ENCODE measurements around the gene ATPAF1. TPM values are rescaled to one million over a fixed set of nuclear protein-coding genes. Genes with fewer than 3 reads are reported as not detected.

Gene ATPAF1
- total and polyA plus RNA-seq, 9 of the 15 experiments (the other 6 are each of a cell fraction or from before 2014, with no cell fraction given) = 6.3 to 56.2 (median 27.4) TPM

DNA sequence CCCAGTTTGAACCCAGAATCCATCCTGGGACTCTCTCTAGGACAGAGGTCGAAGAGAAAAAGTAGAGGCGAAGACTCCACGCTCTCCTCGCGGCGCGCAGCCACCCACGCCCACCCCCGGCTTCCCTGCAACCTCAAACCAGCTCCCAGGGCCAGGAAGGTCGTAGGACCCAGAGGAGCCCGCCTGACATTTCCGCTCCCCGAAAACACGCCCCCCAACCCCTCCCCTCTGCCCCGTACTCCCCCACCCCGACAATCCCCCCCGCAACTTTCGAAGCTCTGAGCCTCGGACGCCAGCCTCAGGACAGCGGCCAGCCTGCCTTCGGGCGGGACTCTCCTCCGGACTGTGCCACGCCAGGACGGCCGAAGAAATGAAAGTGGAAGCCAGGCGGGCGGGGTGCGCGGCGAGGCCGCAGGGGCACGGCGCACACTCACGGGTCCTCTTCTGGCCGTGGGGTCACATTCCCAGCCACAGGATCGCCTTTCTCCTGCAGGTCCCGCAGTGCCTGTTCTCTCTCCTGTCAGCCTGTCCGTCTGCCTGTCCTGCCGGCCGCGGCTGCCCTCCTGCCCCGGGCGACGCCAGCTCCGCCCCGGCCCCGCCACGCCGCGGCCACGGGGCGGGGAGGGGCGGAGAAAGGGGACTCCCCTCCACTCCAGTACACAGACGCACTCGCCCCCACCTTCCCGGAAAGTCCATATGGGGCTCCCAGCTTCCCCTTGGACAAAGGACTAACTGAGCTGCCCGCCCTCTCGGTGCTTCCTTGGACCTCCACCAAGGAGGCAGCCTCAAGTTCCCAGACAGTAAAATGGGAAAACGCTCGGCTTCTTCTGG is 51.7 kb downstream of the ATPAF1 start, which contains the start of gene MOB3C (continued):
- TF ChIP-seq CEBPB (tag; IDR thresholded peaks at IDR 0.05) (no peak), POLR2H (tag; IDR thresholded peaks at IDR 0.05; ENCODE audit: low read depth) (no peak), GABPA (tag; conservative IDR thresholded peaks at IDR 0.05; ENCODE audit: low read depth) (peak; percentile 55), SRSF3 (IDR thresholded peaks at IDR 0.05; ENCODE audit: insufficient read depth, low read length) (no peak), MCM3 (IDR thresholded peaks at IDR 0.05) (no peak), ZKSCAN1 (IDR thresholded peaks at IDR 0.05; ENCODE audit: low read depth, low read length) (0 out of 2 replicates have a peak, but pooled peaks have one; percentile 7), E2F6 (IDR thresholded peaks at IDR 0.05; ENCODE audit: borderline replicate concordance in 1 of 2, extremely low read depth in 1 of 2, insufficient read depth in 1 of 2, insufficient read length in 1 of 2, low read depth in 1 of 2, low read length in 1 of 2, poor library complexity in 1 of 2, severe bottlenecking in 1 of 2) (peak; percentile 85 to 87), XRCC4 (IDR thresholded peaks at IDR 0.05; ENCODE audit: extremely low read depth, insufficient read depth, insufficient read length) (no peak), CAMTA2 (CRISPR knock-in tag; conservative IDR thresholded peaks at IDR 0.05) (no peak), MTF1 (CRISPR knock-in tag; IDR thresholded peaks at IDR 0.05; ENCODE audit: borderline replicate concordance) (no peak), HDAC1 (IDR thresholded peaks at IDR 0.05) (0 out of 4 replicates have a peak, but pooled peaks of 1 of the 2 experiments have one; percentile 47), HMGN3 (IDR thresholded peaks at IDR 0.05; ENCODE audit: borderline replicate concordance, extremely low read depth, insufficient read length, low read depth, low read length) (peak; percentile 86), TOE1 (IDR thresholded peaks at IDR 0.05; ENCODE audit: borderline replicate concordance) (peak; percentile 60; the same call in 1 of the 2 replicates), TOE1 (CRISPR knock-in tag; IDR thresholded peaks at IDR 0.05; ENCODE audit: borderline replicate concordance, low read depth) (no peak), GABPB2 (CRISPR knock-in tag; conservative IDR thresholded peaks at IDR 0.05) (no peak)
- TF ChIP-seq, protein P1, sequence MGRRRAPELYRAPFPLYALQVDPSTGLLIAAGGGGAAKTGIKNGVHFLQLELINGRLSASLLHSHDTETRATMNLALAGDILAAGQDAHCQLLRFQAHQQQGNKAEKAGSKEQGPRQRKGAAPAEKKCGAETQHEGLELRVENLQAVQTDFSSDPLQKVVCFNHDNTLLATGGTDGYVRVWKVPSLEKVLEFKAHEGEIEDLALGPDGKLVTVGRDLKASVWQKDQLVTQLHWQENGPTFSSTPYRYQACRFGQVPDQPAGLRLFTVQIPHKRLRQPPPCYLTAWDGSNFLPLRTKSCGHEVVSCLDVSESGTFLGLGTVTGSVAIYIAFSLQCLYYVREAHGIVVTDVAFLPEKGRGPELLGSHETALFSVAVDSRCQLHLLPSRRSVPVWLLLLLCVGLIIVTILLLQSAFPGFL (CRISPR knock-in tag; IDR thresholded peaks at IDR 0.05) = 0 out of 2 replicates have a peak, but pooled peaks have one; percentile 68

Data from K562 (cell line).